OCI-LY7 (cell line): ENCODE data around the gene GLCCI1. TPM values are rescaled to one million over a fixed set of nuclear protein-coding genes. Genes with fewer than 3 reads are reported as not detected.

Experiments
- BruUV-seq: library from RNA; stranded (reverse); fragments of 400-500 nt; replicated peaks from 2 replicates; lab custom pipeline; 2021; lab: Mats Ljungman, UMichigan
- CTCF ChIA-PET: fragments of 300-600 bp; sonication (Branson Sonifier 250); formaldehyde crosslinking; loops from one replicate; lab custom pipeline; 2022; ENCODE audit warnings: antibody characterized with exemption; ENCODE audit not compliant: unreplicated experiment; lab: Charles Lee
- POLR2A ChIA-PET: fragments of 300-600 bp; sonication (Branson Sonifier 250); formaldehyde crosslinking; loops from one replicate; lab custom pipeline; 2022; ENCODE audit warnings: antibody characterized with exemption; lab: Charles Lee
- DNase-seq: peaks from one replicate; pipeline ENCODE4 v3.0.0-alpha.2; 2015; ENCODE audit warnings: low spot score
- H2AFZ ChIP-seq: fragments of 200-600 bp; sonication (generic), shearing (Covaris generic); 2 replicates; pipeline ENCODE4 v1.6.1; 2014; ENCODE audit warnings: mild to moderate bottlenecking, antibody characterized with exemption, low read length, moderate library complexity
- H3K27ac ChIP-seq: fragments of 200-600 bp; sonication (generic); 2 replicates; pipeline ENCODE4 v1.5.1; 2014; ENCODE audit warnings: mixed run types, low read depth, mild to moderate bottlenecking, moderate library complexity, low read length, inconsistent platforms; ENCODE audit not compliant: poor library complexity, severe bottlenecking
- H3K36me3 ChIP-seq: fragments of 200-600 bp; sonication (generic); 2 replicates; pipeline ENCODE4 v1.6.1; 2014; ENCODE audit warnings: mild to moderate bottlenecking, antibody characterized with exemption, low read length, moderate library complexity, mixed read lengths; ENCODE audit not compliant: insufficient read depth
- H3K4me1 ChIP-seq: fragments of 200-600 bp; sonication (generic); 2 replicates; pipeline ENCODE4 v1.5.1; 2014; ENCODE audit warnings: mild to moderate bottlenecking, low read length; ENCODE audit not compliant: insufficient read depth, poor library complexity, severe bottlenecking
- H3K4me2 ChIP-seq: fragments of 200-600 bp; sonication (generic); 2 replicates; pipeline ENCODE4 v1.6.1; 2014; ENCODE audit warnings: mild to moderate bottlenecking, low read length
- H3K4me3 ChIP-seq: fragments of 200-600 bp; sonication (generic); 2 replicates; pipeline ENCODE4 v1.5.1; 2014; ENCODE audit warnings: mild to moderate bottlenecking, low read depth, low read length; ENCODE audit not compliant: poor library complexity, severe bottlenecking
- H3K79me2 ChIP-seq: fragments of 200-600 bp; sonication (generic); 2 replicates; pipeline ENCODE4 v1.6.1; 2016; ENCODE audit warnings: low read depth, mild to moderate bottlenecking, low read length, moderate library complexity, mixed read lengths; ENCODE audit not compliant: insufficient read depth
- H3K9me2 ChIP-seq: fragments of 200-600 bp; sonication (generic); 2 replicates; pipeline ENCODE4 v1.6.1; 2016; ENCODE audit warnings: mild to moderate bottlenecking, low read length, mixed read lengths; ENCODE audit not compliant: insufficient read depth
- H3K9me3 ChIP-seq: fragments of 200-600 bp; sonication (generic); 2 replicates; pipeline ENCODE4 v1.6.1; 2014; ENCODE audit warnings: mild to moderate bottlenecking, mixed run types, low read length, mixed read lengths
- H4K20me1 ChIP-seq: fragments of 200-600 bp; sonication (generic); 2 replicates; pipeline ENCODE4 v1.6.1; 2014; ENCODE audit warnings: mild to moderate bottlenecking, antibody characterized with exemption, low read length, moderate library complexity, mixed read lengths; ENCODE audit not compliant: insufficient read depth
- CTCF ChIP-seq: fragments of 200-600 bp; sonication (generic); conservative IDR thresholded peaks from 2 replicates; pipeline ENCODE4 v1.5.1; 2014; ENCODE audit warnings: mild to moderate bottlenecking, antibody characterized with exemption, low read length, moderate library complexity, mixed read lengths
- EZH2phosphoT487 ChIP-seq: fragments of 200-600 bp; sonication (generic); IDR thresholded peaks from 2 replicates; pipeline ENCODE4 v1.6.1; 2018; ENCODE audit warnings: low read depth, borderline replicate concordance, mild to moderate bottlenecking, mixed run types, antibody characterized with exemption, low read length, moderate library complexity, mixed read lengths
- intact Hi-C: fragments of 100-400 bp; cut with micrococcal nuclease; formaldehyde crosslinking; loops from one replicate; pipeline ENCODE4 v1.10.0; 2022; ENCODE audit not compliant: unreplicated experiment
- total RNA-seq, 2 experiments: library from RNA; depleted of rRNA in 1 of 2; stranded (reverse); fragments of >200 nt in 1 of 2; shearing (Covaris generic) in 1 of 2; gene quantifications; 2 replicates each; pipeline ENCODE4 v1.2.3, GENCODE V29; 2014 to 2022

Gene GLCCI1
- total RNA-seq, 2 experiments from 2014 or later, result 21.3 to 85.6 TPM

- Histone ChIP-seq H4K20me1 (no peaks in the 10 kb centered on the region), H3K4me2 (peak overlapping the region; percentile 42), H3K4me1 (peaks cover 54% of the 10 kb centered on the region), H3K36me3 (no peaks in the 10 kb centered on the region), H3K4me3 (no peak overlapping the region), H3K9me2 (no peaks in the 10 kb centered on the region), H3K27ac (no peak overlapping the region), H3K9me3 (no peaks in the 10 kb centered on the region), H3K79me2 (peaks cover under 1% of the 10 kb centered on the region; the same call in 1 of the 2 replicates), H2AFZ (peak overlapping the region; percentile 67; the same call in 1 of the 2 replicates)
- no TSS peak for BruUV-seq
- no peak for DNase-seq
- ChIA-PET CTCF (no interaction called here), POLR2A (interaction anchor here (0.6 to 10.0 kb wide), 15 partner anchors 9 to 934 kb away, joined by 3 to 85 read pairs (median 3); no protein-coding TSS in a partner anchor)
- TF ChIP-seq CTCF (no peak), EZH2phosphoT487 (no peak)
- intact Hi-C loops, result loop anchor here (5.0 kb wide), 1 partner anchor 782 kb away; the partner anchor contains the start of gene C1GALT1
These were observed 3.9 kb upstream of the GLCCI1 start for GRCh38 chr7:7964691-7965090.

DNA sequence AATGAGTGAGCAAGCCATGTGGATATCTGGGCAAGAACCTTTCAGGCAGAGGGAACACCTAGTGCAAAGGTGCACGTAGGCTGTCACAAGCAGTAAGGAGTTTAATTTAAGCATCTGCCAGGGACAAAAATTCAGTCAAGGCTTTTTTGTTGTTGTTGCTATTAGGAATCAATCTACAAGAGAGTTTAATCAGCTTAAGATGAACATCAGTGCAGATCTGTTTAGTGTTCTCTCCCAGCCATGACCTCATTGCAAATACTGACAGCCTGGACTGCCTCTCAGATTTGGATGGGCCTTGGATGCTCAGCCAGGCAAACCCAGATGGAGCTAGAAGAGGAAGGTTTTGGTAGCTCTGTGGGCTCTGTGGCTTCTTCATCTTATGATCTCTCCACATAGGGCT lies 3.3 kb upstream of the GLCCI1 start:
- ChIA-PET CTCF (interaction anchor here (0.8 kb wide), 1 partner anchor 20 kb away, joined by 3 read pairs; no protein-coding TSS in a partner anchor), POLR2A (interaction anchor here (0.6 to 10.0 kb wide), 13 partner anchors 8 to 323 kb away, joined by 3 to 85 read pairs (median 4); no protein-coding TSS in a partner anchor)
- peaks cover 6% of the 10 kb centered on the region for H3K79me2 ChIP-seq
- no peak overlapping the region for H3K4me3 ChIP-seq
- H3K9me3 ChIP-seq, result no peaks in the 10 kb centered on the region
- no peaks in the 10 kb centered on the region for H3K9me2 ChIP-seq
- H2AFZ ChIP-seq, result peak overlapping the region; percentile 67; the same call in 1 of the 2 replicates
- H3K27ac ChIP-seq, result no peak overlapping the region
- intact Hi-C loops, result loop anchor here (5.0 kb wide), 1 partner anchor 783 kb away; the partner anchor contains the start of gene C1GALT1
- TF ChIP-seq EZH2phosphoT487, result no peak
- TF ChIP-seq CTCF, result no peak
- no TSS peak for BruUV-seq
- H4K20me1 ChIP-seq, result no peaks in the 10 kb centered on the region
- H3K4me1 ChIP-seq, result peaks cover 51% of the 10 kb centered on the region
- no peaks in the 10 kb centered on the region for H3K36me3 ChIP-seq
- DNase-seq, result no peak
- H3K4me2 ChIP-seq, result peak overlapping the region; percentile 2; the same call in 1 of the 2 replicates

- no peak for DNase-seq
- CTCF ChIA-PET, result no interaction called here
- no peak for TF ChIP-seq EZH2phosphoT487
- no peak for TF ChIP-seq CTCF
- Histone ChIP-seq H3K4me1 (peaks cover 41% of the 10 kb centered on the region), H3K4me3 (no peak overlapping the region), H3K9me3 (no peaks in the 10 kb centered on the region), H3K9me2 (no peaks in the 10 kb centered on the region), H3K27ac (no peak overlapping the region), H2AFZ (peak overlapping the region; percentile 26; the same call in 1 of the 2 replicates), H3K36me3 (peaks cover 2% of the 10 kb centered on the region; the same call in 1 of the 2 replicates), H3K4me2 (peak overlapping the region; percentile 19; the same call in 1 of the 2 replicates), H4K20me1 (no peaks in the 10 kb centered on the region), H3K79me2 (peaks cover 16% of the 10 kb centered on the region)
- intact Hi-C loops, result loop anchor here (5.0 kb wide), 1 partner anchor 784 kb away; the partner anchor contains the start of gene C1GALT1
- POLR2A ChIA-PET, result interaction anchor here (0.7 to 10.0 kb wide), 12 partner anchors 11 to 326 kb away, joined by 3 to 85 read pairs (median 4); partner anchors contain the start of gene UMAD1
- no TSS peak for BruUV-seq
These were observed 2.4 kb upstream of the GLCCI1 start for GRCh38 chr7:7966141-7966734.
